Hepatocyte (in vitro differentiated cells): ENCODE data around the gene SEPTIN8.

Source experiments
- EZH2 ChIP-seq: fragments of 200-600 bp; sonication (generic); IDR thresholded peaks from 2 replicates; pipeline ENCODE4 v1.6.1; 2016; ENCODE audit warnings: antibody characterized with exemption, mild to moderate bottlenecking, borderline replicate concordance
- EZH2phosphoT487 ChIP-seq: fragments of 200-600 bp; sonication (generic); IDR thresholded peaks from one replicate; pipeline ENCODE4 v1.6.1; 2018; ENCODE audit warnings: antibody characterized with exemption, mild to moderate bottlenecking, low read depth, moderate library complexity; ENCODE audit not compliant: unreplicated experiment, severe bottlenecking
- TF ChIP-seq, protein P1 (sequence below): fragments of 200-600 bp; sonication (generic); IDR thresholded peaks from 2 replicates; pipeline ENCODE4 v1.5.1; 2016; ENCODE audit warnings: antibody characterized with exemption, mild to moderate bottlenecking; ENCODE audit not compliant: poor library complexity

DNA sequence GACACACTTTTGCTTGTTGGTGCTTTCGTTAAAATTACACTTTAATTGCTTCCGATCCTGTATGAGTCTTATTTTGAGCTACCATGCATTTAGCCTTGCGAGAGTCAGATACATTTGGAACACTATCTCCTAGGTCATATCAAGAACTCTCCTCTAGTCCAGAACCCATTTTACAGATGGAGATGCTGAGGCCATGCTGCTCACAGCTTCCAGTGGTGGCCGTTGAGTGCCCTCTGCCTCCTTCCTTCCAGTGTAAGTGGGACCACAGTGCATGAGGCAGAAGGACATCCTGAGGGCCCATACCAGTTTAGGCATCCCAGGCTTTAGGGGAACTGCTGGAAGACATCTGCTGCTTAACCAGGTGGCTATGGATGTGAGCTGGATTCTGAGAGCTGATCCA is 22.9 kb downstream of the SEPTIN8 start:
- TF ChIP-seq, protein P1, sequence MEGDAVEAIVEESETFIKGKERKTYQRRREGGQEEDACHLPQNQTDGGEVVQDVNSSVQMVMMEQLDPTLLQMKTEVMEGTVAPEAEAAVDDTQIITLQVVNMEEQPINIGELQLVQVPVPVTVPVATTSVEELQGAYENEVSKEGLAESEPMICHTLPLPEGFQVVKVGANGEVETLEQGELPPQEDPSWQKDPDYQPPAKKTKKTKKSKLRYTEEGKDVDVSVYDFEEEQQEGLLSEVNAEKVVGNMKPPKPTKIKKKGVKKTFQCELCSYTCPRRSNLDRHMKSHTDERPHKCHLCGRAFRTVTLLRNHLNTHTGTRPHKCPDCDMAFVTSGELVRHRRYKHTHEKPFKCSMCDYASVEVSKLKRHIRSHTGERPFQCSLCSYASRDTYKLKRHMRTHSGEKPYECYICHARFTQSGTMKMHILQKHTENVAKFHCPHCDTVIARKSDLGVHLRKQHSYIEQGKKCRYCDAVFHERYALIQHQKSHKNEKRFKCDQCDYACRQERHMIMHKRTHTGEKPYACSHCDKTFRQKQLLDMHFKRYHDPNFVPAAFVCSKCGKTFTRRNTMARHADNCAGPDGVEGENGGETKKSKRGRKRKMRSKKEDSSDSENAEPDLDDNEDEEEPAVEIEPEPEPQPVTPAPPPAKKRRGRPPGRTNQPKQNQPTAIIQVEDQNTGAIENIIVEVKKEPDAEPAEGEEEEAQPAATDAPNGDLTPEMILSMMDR = no peak
- TF ChIP-seq EZH2 (no peak), EZH2phosphoT487 (no peak)
